HCEC 1CT (cell line): Measurements from ENCODE around the gene SUSD3.
"Not testable (repeated sequence)": the region's sequence is repeated elsewhere in the genome, so short reads cannot be mapped to it uniquely, and the experiment has no call there.

Source experiments
- DNase-seq: peaks from one replicate; pipeline ENCODE4 v3.0.0-alpha.2; 2017

The SUSD3 gene

DNA sequence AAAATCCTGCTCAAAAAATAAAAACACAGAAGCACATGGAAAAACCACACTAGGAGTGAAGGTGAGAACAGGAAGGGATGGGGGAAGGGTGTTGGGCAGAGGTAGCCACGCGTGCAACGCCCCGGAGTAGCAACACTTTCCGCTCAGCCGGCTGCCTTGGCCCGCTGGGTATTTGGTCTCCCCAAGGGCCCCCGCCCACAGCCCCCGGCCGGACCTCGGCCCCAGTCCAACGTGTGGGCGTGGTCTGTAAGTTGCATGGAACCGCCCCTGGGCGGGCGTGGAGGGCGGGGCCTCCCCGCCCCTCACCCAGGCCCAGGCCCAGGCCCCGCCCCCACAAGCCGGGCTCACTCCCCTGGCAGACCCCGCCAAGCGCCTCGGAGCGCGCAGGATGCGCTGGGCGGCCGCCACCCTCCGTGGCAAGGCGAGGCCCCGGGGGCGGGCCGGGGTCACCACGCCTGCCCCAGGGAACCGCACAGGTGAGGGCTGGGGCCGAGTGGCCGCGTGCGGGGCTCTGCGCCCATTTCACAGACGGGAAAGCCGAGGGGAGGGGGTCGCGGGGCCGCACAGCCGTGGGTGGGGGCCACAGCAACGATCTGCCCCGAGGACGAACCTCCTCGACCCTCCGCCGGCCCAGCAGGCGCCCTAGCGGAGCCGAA lies at the start of gene SUSD3:
Gene SUSD3, plus strand, starts transcription at position 347 of the 656 bp plus-strand sequence. Its CDS starts 42 bp downstream, at position 389.
- no peak for DNase-seq

DNA sequence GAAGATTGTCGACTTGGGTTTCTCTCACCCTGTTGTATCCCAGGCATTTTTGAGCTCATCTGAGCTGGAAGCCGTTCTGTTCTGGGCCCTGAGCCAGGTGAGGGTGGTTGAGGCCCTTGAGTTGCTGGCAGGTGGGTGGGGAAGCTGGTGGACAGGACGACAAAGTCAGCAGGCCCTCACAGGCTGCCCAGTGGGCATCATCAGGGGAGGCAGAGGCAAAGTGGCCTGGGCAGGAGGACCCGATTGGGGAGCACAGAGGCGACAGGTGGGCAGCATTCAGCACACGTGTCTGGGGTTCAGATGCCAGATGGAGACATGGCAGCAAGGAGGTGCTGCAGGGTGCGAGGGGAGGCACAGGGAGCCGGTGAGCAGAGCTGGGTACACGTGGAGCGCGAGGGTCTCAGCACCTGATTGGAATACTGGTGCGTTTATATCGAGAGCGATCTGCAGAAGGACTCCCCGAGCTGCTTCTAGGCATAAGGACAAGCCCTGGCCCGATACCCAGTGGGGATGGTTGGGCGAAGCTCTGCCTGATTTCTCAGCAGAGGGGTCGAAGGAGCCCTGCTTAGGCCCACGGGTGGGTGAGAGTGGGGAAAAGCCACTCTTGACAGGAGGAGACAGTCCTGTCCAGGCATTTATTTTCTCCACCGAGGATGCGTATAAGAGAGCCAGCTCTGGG lies 49.0 kb upstream of the SUSD3 start:
- no peak for DNase-seq

DNA sequence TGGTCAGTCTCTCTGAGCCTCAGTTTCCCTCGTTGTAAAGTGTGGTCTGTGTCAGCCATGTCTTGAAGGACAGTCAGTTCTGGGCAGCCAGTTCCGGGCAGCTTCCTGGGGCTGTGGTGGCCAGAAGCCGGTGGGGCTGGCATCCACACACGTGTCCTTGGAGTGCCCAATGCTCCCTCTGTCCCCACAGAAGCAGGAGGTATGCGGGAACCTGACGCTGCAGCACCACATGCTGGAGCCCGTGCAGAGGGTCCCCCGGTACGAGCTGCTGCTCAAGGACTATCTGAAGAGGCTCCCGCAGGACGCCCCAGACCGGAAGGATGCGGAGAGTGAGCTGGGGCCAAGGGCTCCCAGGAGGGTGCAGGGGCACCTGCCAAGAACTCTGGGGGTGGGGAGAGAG lies 48.4 kb upstream of the SUSD3 start:
- DNase-seq: no peak

DNA sequence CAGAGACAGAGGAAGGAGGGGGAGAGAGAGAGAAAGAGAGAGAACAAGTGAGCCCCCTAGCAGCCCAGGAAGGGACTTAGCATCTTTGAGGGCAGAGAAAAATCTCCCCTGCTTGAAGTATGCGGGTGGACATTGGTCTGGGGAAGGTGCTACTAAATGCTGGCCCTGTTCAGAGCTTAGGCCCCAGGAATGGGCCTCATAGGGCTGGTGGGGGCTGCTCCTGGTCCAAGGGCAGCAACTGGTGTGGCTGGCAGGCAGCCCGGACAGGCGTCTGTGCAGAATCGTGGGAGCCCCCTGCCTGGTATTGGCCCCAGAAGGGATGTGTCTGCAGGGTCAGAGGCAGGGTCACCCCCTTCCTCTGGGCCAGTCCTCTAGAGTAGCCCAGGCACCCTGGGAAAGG lies 47.8 kb upstream of the SUSD3 start:
- DNase-seq: no peak

DNA sequence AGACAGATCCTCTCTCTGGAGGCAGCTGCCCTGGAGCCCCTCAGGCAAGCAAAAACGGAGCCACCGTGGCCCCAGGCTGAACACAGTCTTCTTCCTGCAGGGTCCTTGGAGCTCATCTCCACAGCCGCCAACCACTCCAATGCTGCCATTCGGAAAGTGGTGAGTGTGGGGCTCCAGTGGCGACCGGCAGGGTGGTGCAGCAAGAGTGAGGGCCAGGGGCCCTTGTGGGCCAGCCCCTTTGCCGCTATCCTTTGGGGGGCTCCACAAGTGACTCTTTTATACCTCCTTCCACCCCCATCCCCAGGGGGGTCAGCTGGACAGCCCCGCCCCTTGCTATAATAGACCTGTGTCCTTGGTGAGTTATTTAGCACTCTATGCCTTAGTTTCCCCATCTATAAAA lies 47.4 kb upstream of the SUSD3 start:
- no peak for DNase-seq

- no peak for DNase-seq
Observed at GRCh38 chr9:93012963-93013855, 45.3 kb upstream of the SUSD3 start.

DNA sequence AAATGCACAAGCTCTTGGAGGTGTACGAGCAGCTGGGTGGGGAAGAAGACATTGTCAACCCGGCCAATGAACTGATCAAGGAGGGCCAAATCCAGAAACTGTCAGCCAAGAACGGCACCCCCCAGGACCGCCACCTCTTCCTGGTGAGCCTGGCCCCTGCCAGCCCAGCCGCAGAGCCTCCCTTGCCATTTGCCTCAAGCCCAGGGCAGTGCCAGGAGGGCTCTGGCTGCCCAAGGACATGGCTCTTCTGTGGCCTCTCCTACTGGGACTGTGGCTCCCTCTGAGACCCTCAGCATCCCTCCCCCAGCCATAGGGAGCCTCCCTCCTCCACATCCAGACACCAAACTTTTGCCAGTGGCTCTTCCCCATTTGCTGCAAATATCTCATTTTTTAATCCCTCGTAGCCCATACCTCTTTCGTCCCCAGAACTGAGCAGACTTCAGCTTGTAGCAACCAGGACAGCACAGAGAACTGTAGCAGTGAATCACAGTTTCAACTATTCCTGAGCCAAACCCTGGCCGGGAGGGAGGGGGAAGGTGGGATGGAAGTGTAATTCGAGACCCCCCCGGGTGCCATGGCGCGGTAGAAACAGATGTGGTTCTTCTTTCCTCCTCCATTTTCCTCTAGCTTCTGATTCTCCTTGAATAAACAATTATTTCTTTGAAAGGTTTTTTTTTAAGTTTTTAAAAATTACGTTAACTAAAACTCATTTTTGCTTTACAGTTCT lies 44.5 kb upstream of the SUSD3 start:
- DNase-seq: no peak

DNA sequence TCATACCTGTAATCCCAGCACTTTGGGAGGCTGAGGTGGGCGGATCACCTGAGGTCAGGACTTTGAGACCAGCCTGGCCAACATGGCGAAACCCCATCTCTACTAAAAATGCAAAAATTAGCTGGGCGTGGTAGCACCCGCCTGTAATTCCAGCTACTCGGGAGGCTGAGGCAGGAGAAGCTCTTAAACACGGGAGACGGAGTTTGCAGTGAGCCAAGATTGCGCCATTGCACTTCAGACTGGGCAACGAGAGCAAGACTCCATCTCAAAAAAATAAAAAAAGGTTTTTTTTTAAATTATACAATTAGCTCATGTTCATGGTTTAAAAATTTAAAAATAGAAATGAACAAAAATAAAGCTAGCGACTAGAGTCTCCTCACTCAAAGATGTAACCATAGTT lies 43.3 kb upstream of the SUSD3 start:
- DNase-seq: not testable (repeated sequence)

DNA sequence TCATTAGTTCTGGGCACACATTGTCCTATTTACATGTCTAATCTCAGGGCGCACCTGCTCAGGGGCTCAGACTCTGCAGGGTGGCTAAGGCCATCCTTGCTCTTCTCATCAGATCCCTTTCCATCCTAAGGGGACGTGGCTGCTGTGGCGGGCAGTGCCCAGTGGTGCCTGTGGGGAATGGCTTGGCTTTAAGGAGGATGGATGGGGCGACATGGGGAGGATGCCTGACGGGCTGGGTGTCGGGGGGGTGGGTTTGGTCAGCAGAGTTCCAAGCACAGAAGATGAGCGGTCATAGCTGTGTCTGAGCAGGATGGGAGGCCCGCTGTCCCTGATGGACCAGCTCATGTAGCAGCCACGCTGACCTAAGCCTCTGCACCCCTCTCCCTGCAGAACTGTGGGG lies 40.9 kb upstream of the SUSD3 start:
- DNase-seq: no peak

DNA sequence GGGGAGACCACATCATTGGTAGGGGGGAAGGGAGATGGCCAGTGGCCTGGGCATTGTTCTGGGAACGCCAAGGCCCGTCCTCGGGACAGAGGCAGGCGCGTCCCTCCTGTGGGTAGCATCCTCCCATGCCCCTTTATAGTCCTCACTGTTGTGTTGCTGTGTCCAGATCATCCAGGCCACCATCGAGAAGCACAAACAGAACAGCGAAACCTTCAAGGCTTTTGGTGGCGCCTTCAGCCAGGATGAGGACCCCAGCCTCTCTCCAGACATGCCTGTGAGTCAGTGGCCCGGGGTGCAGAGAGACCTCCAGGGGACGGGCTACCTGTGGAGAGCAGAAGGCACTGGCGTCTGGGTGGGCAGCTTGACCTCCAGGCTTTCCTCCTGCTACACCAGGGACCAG lies 38.4 kb upstream of the SUSD3 start:
- no peak for DNase-seq

DNA sequence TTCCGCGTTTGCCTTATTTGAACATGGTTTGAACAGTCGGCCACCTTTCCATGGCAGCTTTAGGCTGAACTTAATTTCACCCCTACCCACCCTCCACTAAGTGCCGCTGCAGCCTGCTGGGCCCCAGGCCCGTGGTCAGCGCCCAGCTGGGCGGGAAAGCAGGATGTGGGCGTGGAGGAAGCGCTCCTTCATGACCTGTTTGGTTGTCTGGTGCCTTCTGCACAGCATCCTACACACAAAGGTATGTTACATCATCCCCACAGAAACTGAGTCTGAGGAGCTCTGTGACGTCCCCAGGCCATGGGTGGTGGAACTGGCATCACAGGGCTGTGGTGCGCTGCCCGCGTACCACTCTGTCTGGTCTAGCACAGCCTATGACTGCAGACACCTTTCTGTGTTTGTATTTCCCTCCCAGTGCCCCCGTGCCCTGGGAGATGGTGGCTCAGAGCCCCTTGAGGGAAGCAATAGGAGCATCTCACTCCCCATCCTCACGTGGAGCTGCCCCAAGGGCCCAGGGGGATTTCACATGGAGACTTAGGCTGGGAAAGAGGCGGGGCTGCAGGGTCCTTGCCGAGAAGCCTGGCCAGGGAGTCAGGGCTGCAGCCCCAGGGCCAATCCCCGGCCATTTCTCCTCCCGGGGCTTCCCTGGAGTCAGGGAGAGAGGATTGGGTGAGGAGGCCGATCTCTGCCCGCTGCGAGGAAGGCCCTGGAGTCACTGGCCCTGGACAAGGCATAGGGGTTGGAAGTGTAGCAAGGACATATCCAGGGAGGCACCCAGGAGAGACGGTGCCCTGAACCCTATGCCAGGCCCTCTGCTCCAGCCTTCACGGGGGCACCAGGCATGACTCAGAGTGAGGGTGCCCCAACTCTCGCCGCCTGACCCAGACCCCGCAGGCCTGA lies 37.5 kb upstream of the SUSD3 start:
- no peak for DNase-seq

DNA sequence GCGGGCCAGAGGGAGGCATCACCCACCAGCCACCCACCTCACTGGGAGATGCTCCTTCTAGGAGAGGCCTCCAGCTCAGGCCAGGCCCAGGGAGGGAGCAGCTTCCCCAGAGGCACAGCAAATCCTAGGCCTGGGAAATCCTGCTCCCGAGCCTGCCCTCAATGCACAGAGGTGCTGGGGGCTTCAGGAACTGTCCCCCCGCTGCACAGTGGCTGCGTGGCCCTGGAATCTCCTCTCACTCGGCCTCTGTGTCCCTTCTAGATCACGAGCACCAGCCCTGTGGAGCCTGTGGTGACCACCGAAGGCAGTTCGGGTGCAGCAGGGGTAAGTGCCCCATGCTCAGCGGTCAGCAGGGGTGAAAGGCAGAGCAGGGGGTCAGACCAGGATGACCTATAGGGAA lies 36.4 kb upstream of the SUSD3 start:
- no peak for DNase-seq

- DNase-seq: no peak
Observed at GRCh38 chr9:93022721-93023520, 35.6 kb upstream of the SUSD3 start.

- no peak for DNase-seq
Observed at GRCh38 chr9:93023521-93023815, 35.0 kb upstream of the SUSD3 start.

- DNase-seq: no peak
Observed at GRCh38 chr9:93024646-93024910, 33.9 kb upstream of the SUSD3 start.

DNA sequence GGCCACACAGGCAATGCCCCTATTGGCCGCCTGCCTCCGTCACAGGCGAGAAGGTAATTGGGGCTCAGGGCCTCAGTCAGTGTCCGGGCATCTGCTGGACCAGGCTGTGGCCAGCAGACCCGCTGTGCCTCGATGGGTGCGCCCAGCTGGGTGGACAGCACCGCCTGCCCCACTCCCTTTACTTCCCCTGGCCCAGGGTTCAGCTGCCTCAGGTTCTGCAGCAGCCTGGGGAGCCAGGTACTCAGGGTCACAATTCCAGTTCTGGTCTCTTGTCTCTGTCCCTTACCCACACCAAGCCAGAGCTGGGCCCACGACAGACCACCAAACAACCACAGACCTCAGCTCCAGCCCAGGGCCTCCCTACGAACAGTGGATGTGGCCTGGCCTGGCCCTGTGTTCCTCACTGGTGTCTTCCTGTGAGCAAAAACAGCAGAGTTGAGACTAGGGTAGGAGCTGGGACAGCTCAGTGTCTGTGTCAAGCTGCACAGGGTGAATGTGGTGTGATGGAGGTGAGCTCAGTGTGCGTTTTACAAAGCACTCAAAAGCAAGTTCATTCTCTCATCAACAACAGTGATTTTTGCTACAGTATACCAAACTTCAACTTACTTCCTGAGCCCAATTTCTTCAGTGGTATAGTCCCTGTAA lies 33.4 kb upstream of the SUSD3 start:
- no peak for DNase-seq

DNA sequence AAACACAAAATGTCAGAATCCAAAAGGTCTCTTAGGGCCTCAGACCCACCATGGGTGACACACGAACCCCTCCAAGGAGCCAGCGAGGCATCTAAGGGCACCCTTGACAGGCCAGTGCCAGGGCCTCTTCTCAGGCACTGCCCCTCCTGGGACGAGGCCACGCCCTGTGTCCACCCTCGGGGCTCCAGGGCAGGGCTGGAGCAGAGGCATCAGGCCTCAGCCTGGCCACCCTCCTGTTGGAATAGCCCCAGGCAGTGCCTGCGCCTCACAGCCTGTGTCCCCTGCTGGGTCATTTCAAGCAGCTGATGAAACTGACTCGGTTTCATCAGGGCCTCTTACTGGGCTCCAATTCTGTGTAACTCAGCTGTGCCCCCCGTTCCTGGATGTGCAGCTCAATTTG lies 32.8 kb upstream of the SUSD3 start:
- DNase-seq: no peak

- DNase-seq: no peak
Observed at GRCh38 chr9:93026640-93027039, 31.9 kb upstream of the SUSD3 start.

DNA sequence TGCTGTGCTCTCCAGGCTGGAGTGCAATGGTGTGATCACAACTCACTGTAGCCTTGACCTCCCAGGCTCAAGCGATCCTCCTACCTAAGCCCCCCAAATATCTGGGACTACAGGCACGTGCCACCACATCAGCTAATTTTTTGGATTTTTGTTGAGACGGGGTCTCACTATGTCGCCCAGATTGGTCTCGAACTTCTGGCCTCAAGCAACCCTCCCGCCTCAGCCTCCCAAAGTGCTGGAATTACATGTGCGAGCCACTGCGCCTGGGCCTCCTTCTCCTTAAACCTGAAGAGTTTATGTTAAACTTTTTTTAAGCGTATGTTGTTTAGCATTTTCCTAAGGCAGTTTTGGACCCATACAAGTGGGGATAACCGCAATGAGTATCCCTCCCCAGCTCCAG lies 30.8 kb upstream of the SUSD3 start:
- DNase-seq: no peak

GRCh38 chr9:93028448-93029006 lies 30.0 kb upstream of the SUSD3 start:
- no peak for DNase-seq
